DND-41 (cell line): ENCODE measurements around the gene KIF25.

Experiments
- ATAC-seq: fragments of 200-7000 bp; cut with Tn5 transposase; 3 replicates; pipeline ENCODE4 v1.9.1; 2021; ENCODE audit warnings: low read depth; ENCODE audit not compliant: insufficient read depth
- DNase-seq: peaks from one replicate; pipeline ENCODE4 v3.0.0-alpha.2; 2020
- H2AFZ ChIP-seq: 2 replicates; pipeline ENCODE4 v1.6.0; 2012; ENCODE audit warnings: low read depth, low read length
- H3K27ac ChIP-seq: 2 replicates; pipeline ENCODE4 v1.5.1; 2012; ENCODE audit warnings: low read length, inconsistent platforms
- H3K27me3 ChIP-seq: fragments of 200-600 bp; sonication (generic); 2 replicates; pipeline ENCODE4 v1.6.0; 2012; ENCODE audit warnings: low read length, mild to moderate bottlenecking, inconsistent platforms; ENCODE audit not compliant: insufficient read depth, poor library complexity
- H3K36me3 ChIP-seq: 2 replicates; pipeline ENCODE4 v1.5.1; 2012; ENCODE audit warnings: low read length, inconsistent platforms; ENCODE audit not compliant: insufficient read depth
- H3K4me1 ChIP-seq: 2 replicates; pipeline ENCODE4 v1.5.1; 2012; ENCODE audit warnings: mild to moderate bottlenecking, low read length; ENCODE audit not compliant: insufficient read depth
- H3K4me2 ChIP-seq: 2 replicates; pipeline ENCODE4 v1.6.0; 2012; ENCODE audit warnings: mild to moderate bottlenecking, moderate library complexity, low read length, inconsistent platforms; ENCODE audit not compliant: insufficient read depth
- H3K4me3 ChIP-seq, 2 experiments: fragments of 200-600 bp in 1 of 2; shearing (Covaris generic) in 1 of 2; 2 replicates each; pipeline ENCODE4 v1.5.1; 2012 to 2016; ENCODE audit warnings: inconsistent platforms in 2 of 2, low read length in 2 of 2, mild to moderate bottlenecking in 2 of 2, low read depth in 1 of 2, moderate library complexity in 1 of 2
- H3K79me2 ChIP-seq: 2 replicates; pipeline ENCODE4 v1.6.0; 2012; ENCODE audit warnings: low read length, inconsistent platforms; ENCODE audit not compliant: insufficient read depth
- H3K9ac ChIP-seq: 2 replicates; pipeline ENCODE4 v1.6.0; 2012; ENCODE audit warnings: low read depth, mild to moderate bottlenecking, inconsistent platforms, low read length, moderate library complexity
- H3K9me3 ChIP-seq: 2 replicates; pipeline ENCODE4 v1.5.1; 2012; ENCODE audit warnings: low read length, moderate library complexity, mild to moderate bottlenecking, inconsistent platforms; ENCODE audit not compliant: insufficient read depth, severe bottlenecking
- H4K20me1 ChIP-seq: 2 replicates; pipeline ENCODE4 v1.6.0; 2012; ENCODE audit warnings: low read length; ENCODE audit not compliant: insufficient read depth
- CTCF ChIP-seq: IDR thresholded peaks from 2 replicates; pipeline ENCODE4 v1.5.1; 2012; ENCODE audit warnings: borderline replicate concordance, low read length, moderate library complexity, mild to moderate bottlenecking; ENCODE audit not compliant: poor library complexity, severe bottlenecking; ENCODE audit errors: extremely low read depth
- EZH2 ChIP-seq: IDR thresholded peaks from 3 replicates; pipeline ENCODE4 v1.6.1; 2012; ENCODE audit warnings: borderline replicate concordance, low read depth, mild to moderate bottlenecking, moderate library complexity, low read length, inconsistent platforms; ENCODE audit not compliant: severe bottlenecking

KIF25 gene

GRCh38 chr6:168035661-168036545 is 38.4 kb downstream of the KIF25 start:
- Histone ChIP-seq H3K79me2 (no peaks in the 10 kb centered on the region), H3K27me3 (no peaks in the 10 kb centered on the region), H3K27ac (no peak overlapping the region), H3K9me3 (peaks cover 32% of the 10 kb centered on the region), H3K4me2 (no peak overlapping the region), H4K20me1 (no peaks in the 10 kb centered on the region), H3K4me1 (no peaks in the 10 kb centered on the region), H3K36me3 (no peaks in the 10 kb centered on the region), H3K9ac (no peak overlapping the region), H2AFZ (no peak overlapping the region), H3K4me3 (no peak overlapping the region)
- DNase-seq (no peak), ATAC-seq (no peak)
- no peak for TF ChIP-seq EZH2
- TF ChIP-seq CTCF: no peak

GRCh38 chr6:168037242-168037641 is 39.8 kb downstream of the KIF25 start:
- TF ChIP-seq EZH2 (no peak), CTCF (no peak)
- peaks cover 42% of the 10 kb centered on the region for H3K9me3 ChIP-seq

GRCh38 chr6:168037856-168038255 is 40.4 kb downstream of the KIF25 start:
- Histone ChIP-seq H3K4me3 (no peak overlapping the region), H3K9ac (no peak overlapping the region), H4K20me1 (no peaks in the 10 kb centered on the region), H3K27me3 (no peaks in the 10 kb centered on the region), H3K4me2 (no peak overlapping the region), H2AFZ (no peak overlapping the region), H3K27ac (no peak overlapping the region), H3K79me2 (no peaks in the 10 kb centered on the region), H3K9me3 (peaks cover 48% of the 10 kb centered on the region), H3K4me1 (no peaks in the 10 kb centered on the region), H3K36me3 (no peaks in the 10 kb centered on the region)
- ATAC-seq: no peak
- DNase-seq: no peak
- TF ChIP-seq CTCF (no peak), EZH2 (no peak)

More at GRCh38 chr6:168037242-168037641, 39.8 kb downstream of the KIF25 start:
- no peak overlapping the region for H3K9ac ChIP-seq
- H3K79me2 ChIP-seq: no peaks in the 10 kb centered on the region
- DNase-seq (no peak), ATAC-seq (no peak)
- no peaks in the 10 kb centered on the region for H4K20me1 ChIP-seq
- H3K27ac ChIP-seq: no peak overlapping the region
- no peak overlapping the region for H2AFZ ChIP-seq
- no peaks in the 10 kb centered on the region for H3K36me3 ChIP-seq
- H3K4me3 ChIP-seq: no peak overlapping the region
- no peak overlapping the region for H3K4me2 ChIP-seq
- no peaks in the 10 kb centered on the region for H3K27me3 ChIP-seq
- no peaks in the 10 kb centered on the region for H3K4me1 ChIP-seq
